ENCODE data around the gene MALT1. TPM values are rescaled to one million over a fixed set of nuclear protein-coding genes. Genes with fewer than 3 reads are reported as not detected.

Gene MALT1
- total RNA-seq, 4 donors from 2014 or later, result 18.5 to 45.6 (median 30.1) TPM

DNA sequence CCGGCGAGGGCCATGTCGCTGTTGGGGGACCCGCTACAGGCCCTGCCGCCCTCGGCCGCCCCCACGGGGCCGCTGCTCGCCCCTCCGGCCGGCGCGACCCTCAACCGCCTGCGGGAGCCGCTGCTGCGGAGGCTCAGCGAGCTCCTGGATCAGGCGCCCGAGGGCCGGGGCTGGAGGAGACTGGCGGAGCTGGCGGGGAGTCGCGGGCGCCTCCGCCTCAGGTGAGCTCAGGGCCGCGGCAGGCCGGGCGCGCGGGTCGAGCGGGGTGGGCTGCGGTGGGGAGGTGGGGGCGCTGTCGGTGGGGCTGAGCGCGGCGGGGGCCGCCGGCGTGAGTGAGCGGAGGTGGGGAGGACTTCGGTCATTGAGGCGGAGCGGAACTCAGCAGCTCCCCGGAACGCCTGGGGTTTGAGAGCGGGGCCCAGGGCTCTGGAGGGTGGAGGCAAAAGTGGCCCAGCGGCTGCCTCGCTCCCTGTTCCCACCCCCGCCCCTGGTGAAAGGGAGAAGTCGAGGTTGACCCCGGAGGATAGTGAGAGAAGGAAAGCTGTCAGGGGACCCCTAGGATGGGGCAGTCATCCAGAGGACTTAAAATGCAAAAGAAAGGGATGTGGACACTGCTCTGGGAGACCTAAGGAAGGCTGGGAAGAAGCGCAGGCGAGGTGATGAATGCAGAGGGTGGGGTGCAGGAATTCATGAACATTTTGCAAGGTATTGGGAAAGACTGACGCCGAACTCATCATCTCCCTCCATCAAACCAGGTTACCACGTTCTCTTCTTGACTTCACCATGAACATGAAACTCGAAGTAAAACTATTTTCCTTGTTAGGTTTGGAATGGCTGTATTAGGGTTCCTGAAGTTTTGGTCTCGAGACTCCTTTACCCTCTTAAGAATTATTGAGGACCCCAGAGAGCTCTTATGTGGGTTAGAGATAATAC lies 633 bp downstream of the MALT1 start:
- ATAC-seq (ENCODE audit: low FRiP score) (peak; percentile 68), DNase-seq (ENCODE audit: low spot score) (peak; percentile 24)
- TF ChIP-seq, protein P1, sequence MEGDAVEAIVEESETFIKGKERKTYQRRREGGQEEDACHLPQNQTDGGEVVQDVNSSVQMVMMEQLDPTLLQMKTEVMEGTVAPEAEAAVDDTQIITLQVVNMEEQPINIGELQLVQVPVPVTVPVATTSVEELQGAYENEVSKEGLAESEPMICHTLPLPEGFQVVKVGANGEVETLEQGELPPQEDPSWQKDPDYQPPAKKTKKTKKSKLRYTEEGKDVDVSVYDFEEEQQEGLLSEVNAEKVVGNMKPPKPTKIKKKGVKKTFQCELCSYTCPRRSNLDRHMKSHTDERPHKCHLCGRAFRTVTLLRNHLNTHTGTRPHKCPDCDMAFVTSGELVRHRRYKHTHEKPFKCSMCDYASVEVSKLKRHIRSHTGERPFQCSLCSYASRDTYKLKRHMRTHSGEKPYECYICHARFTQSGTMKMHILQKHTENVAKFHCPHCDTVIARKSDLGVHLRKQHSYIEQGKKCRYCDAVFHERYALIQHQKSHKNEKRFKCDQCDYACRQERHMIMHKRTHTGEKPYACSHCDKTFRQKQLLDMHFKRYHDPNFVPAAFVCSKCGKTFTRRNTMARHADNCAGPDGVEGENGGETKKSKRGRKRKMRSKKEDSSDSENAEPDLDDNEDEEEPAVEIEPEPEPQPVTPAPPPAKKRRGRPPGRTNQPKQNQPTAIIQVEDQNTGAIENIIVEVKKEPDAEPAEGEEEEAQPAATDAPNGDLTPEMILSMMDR (IDR thresholded peaks at IDR 0.05), result no peak

DNA sequence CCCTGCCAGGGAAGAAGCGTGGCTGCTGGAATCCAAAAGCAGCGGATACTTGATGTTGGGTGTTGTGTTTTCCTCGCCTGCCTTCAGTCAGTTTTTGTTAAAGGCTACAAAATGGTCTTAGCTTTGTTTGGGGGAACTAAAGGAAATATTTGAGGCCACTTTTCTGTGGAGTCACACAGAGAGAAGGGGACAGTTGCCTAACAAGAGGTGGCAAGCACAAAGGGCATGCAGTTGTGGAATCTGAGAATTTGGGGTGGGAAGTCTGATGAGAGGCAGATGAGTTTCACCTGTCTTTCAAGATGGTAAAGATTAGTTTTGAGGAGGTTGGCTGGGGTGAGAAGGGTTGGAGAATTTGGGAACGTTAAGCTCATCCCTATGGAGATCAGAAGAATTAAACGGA lies 2.9 kb downstream of the MALT1 start:
- TF ChIP-seq, protein P1 (IDR thresholded peaks at IDR 0.05), result no peak
- DNase-seq (ENCODE audit: low spot score), result no peak
- no peak for ATAC-seq (ENCODE audit: low FRiP score)

DNA sequence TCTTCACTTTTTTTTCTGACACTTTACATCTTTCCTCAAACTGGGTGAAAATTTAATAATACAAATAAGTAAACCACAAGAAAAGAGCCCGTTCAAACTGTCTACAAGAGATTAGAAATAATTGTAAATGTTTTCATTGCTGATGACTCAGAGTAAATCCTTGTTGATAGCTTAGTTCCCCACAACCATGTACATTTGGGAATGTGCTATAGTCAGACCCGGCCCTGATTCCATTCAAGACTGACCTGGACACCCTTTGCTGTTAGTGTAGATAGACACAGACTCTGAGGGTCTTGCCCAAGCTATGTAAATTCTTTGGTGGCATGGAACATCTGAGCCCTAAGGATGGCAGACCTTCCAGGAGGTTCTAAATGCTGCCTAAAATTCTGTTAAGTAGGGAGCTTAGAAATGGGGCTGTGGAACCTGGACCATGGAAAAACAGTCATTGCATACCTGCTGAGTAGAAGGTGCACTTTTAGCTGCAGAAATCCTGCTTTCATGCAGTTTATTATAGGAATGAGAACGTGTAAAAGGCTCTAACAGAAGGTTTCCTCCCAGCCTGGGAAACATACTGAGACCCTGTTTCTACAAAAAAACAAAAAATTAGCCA lies 3.7 kb downstream of the MALT1 start:
- DNase-seq (ENCODE audit: low spot score), result no peak
- no peak for ATAC-seq (ENCODE audit: low FRiP score)

DNA sequence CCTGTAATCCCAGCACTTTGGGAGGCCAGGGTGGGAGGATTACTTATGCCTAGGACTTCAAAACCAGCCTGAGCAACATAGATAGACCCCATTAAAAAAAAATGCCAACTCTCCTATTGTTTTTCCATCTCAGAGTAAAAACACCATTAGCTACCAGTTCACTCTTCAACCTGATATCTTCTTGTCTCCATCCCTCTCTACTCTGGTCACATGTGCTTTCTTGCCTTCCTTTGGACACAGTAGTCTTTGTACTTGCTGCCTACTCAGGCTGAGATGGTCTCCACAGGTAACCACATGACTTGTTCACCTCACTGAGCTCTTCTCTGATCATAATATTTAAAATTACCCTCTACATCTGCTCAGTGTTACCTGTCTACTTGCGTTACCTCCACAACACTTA lies 5.0 kb downstream of the MALT1 start:
- ATAC-seq (ENCODE audit: low FRiP score) (no peak), DNase-seq (ENCODE audit: low spot score) (no peak)

More for the DNA sequence above, 3.7 kb downstream of the MALT1 start:
- TF ChIP-seq, protein P1 (IDR thresholded peaks at IDR 0.05), result no peak

DNA sequence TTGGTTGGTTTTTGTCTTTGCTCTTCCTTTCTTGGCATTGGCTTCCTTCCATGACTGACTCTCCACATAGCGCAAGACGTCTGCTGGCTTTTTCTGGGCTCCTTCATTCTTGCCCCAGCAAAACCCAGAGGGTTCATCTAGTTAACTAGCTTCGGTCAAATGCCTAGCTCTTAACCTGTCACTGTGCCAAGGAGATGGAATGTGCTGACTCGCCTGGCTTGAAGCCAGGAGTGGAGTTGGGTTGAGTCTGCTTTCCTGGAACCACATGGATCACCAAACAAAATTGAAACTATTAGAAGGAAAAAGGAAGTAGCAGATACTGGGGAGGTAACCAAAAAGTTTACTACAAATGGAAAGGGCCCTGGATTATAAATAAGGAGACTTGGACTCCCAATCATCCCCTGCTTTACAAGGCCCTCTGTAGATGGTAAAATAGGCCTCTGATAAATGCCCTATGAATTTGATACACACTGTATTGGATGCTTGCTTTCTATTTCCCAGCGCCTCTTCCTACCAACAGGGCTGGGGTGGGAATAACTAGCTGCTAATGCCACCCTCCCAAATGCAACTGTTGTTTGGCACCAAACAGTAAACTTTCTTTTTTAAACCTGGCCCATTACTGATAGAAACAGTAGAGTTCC lies 11.3 kb downstream of the MALT1 start:
- DNase-seq (ENCODE audit: low spot score) (peak; percentile 55), ATAC-seq (ENCODE audit: low FRiP score) (peak; percentile 37)
- TF ChIP-seq, protein P1 (IDR thresholded peaks at IDR 0.05), result no peak

More for the DNA sequence above, 5.0 kb downstream of the MALT1 start:
- TF ChIP-seq, protein P1 (IDR thresholded peaks at IDR 0.05), result no peak

DNA sequence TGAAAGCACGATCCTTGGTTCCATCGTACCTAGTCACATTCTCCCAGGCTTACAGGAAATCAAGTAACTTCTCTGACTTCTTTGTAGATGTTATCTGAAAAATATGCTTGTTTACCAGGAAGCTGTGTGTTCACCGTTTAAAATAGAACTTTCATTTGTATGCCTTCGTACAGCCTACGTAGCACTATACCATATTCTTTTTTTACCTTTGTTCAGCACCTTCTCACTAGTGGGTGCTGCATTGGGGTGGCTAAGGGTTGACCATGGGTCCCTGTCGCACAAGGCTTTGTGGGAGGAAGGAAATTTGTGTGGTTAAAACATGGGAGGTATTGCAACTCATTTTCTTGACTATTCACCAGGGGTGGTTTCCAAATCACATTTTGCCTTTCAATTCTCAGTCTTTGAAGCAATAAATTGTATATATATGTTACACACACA lies 16.6 kb downstream of the MALT1 start:
- no peak for DNase-seq (ENCODE audit: low spot score)
- ATAC-seq (ENCODE audit: low FRiP score), result no peak
- TF ChIP-seq, protein P1 (IDR thresholded peaks at IDR 0.05), result no peak

Data from omental fat pad (tissue), 4 donors.